GM18502 (cell line): Measurements from ENCODE around the gene ATP6V0A4.
"Not testable (repeated sequence)": the region's sequence is repeated elsewhere in the genome, so short reads cannot be mapped to it uniquely, and the experiment has no call there.

Experiments
- ATAC-seq: cut with Tn5 transposase; IDR thresholded peaks from one replicate; pipeline ENCODE4 v1.9.1; 2021; ENCODE audit warnings: mild to moderate bottlenecking; ENCODE audit not compliant: unreplicated experiment, poor library complexity

ATP6V0A4 gene

DNA sequence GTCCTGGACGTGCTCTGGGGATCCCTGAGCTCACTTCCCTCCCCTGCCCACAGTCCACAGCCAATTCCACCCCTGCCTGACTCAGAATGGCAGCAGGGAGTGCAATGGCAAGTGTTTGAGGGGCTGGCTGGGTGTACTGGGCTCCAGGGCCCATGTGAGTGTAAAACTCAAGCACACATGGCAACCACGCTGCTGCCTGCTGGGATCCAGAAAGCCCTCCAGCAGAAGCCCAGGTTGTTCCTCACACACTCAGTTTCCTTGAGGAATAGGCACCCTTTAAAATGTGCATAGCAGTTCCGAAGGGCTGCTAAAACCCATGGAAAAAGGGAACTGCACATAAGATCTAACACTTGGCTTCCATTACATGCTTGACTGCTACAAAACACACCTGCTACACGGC, 11.3 kb upstream of the ATP6V0A4 start:
- ATAC-seq = no peak

- ATAC-seq = no peak
Measured at GRCh38 chr7:138804618-138805017, 6.6 kb upstream of the ATP6V0A4 start.

DNA sequence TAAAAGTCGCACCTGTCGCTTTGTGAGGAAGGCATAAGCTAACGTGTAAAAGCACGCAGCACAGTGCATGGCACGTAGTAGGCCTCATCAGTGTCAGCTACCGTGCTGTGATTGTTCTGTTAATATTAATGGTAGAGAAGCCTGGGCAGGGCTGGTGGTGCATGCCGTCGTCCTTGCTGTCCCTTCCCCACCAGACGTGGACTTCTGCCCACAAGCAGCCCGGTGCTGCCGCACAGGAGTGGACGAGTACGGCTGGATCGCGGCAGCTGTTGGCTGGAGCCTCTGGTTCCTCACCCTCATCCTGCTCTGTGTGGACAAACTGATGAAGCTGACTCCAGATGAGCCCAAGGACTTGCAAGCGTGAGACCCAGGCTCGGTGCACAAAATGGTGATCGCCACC, 4.7 kb upstream of the ATP6V0A4 start:
- no peak for ATAC-seq

- ATAC-seq = no peak
Measured at GRCh38 chr7:138801256-138801655, 3.3 kb upstream of the ATP6V0A4 start.

GRCh38 chr7:138799336-138800000, 1.5 kb upstream of the ATP6V0A4 start:
- ATAC-seq = no peak

DNA sequence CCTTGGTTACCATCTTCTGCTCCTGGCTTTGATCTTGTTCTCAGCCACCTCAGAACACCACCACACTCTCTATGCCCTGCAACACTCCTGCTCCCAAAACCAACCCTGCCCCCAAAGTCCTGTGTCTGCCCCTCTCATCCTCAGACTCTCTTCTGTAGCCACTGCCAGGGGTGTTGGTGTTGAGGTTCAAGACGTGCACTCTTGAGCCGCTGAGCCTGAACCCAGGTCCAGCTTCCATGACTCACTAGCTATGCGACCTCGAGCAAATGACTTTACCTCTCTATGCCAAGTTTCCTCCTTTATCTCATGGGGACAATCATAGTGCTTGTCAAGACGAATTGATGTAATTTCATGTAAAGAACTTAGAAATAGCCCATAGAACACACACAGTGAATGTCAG, 840 bp upstream of the ATP6V0A4 start:
- ATAC-seq = no peak

- ATAC-seq = not testable (repeated sequence)
Measured at GRCh38 chr7:138797046-138797445, 950 bp downstream of the ATP6V0A4 start.

GRCh38 chr7:138796038-138796615, 1.9 kb downstream of the ATP6V0A4 start:
- ATAC-seq = no peak

GRCh38 chr7:138785587-138786437, 12.2 kb downstream of the ATP6V0A4 start:
- no peak for ATAC-seq

- ATAC-seq = no peak
Measured at GRCh38 chr7:138784692-138785091, 13.3 kb downstream of the ATP6V0A4 start.

DNA sequence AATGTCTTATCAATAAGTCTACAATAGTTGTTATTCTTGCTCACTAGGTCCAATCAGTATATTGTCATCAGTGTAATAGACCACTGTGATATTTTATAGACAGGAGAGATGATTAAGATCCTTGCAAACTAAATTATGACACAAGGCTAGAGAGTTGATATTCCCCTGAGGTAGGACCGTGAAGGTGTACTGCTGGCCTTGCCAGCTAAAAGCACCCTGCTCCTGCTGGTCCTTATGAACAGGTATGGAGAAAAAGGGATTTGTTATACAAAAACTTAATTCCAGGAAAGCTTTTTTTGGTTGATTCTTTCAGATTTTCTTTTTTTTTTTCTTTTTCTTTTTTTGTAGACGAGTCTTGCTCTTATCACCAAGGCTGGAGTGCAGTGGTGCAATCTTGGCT, 17.0 kb downstream of the ATP6V0A4 start:
- no peak for ATAC-seq

DNA sequence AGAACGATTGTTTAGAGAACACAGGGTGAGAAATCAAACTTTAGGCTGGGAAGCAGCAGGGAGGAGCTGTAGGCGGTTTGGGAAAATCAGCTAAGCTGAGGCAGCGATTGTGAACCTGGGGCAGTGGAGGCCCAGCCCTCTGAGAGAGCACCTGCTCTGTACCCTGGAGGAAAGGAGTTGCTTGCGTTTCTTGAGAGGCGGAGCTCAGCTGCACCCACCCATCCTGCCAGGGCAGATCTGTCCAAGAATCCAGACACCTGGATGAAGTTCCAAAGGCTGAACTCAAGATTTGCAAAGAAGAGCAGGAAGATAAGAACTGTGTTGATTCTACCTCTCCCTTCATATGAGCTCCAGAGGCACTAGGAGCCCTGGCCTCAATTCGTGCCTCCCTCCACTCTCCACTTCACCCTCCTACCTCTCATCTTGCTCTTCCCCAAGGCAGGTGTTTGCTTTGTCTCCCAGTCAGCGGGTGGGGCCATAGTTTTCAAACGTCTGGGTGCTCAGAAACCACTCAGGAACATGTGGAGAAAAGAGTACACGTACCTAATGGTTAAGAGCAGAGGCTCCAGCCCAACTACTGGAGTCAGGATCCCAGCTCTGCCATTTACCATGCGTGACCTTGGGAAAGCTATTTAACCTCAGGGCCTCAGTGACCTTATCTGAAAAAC, 21.7 kb downstream of the ATP6V0A4 start:
- no peak for ATAC-seq

DNA sequence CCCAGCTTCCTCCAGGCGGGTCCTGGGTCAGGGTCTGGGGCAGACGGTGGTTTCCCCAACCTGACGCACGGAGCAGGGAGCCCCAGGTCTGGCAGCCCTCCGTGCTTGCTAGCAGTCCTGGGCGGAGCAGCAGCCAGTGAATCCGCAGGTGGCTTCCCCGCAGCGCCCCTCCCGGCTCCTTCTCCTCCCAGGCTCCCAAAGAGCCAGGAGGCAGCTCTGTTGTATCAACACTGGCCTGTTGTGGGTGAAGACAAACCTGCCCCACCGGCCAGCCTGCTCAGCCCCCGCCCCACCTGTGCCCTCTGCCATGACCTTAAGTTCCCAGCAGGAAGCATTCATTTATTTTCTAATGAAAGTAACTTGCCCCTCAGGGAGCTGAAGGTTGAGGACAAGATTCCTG, 24.2 kb downstream of the ATP6V0A4 start:
- no peak for ATAC-seq

- no peak for ATAC-seq
Measured at GRCh38 chr7:138773176-138773575, 24.8 kb downstream of the ATP6V0A4 start.

GRCh38 chr7:138770904-138771303, 27.1 kb downstream of the ATP6V0A4 start:
- no peak for ATAC-seq

GRCh38 chr7:138768241-138768640, 29.8 kb downstream of the ATP6V0A4 start:
- ATAC-seq = no peak

DNA sequence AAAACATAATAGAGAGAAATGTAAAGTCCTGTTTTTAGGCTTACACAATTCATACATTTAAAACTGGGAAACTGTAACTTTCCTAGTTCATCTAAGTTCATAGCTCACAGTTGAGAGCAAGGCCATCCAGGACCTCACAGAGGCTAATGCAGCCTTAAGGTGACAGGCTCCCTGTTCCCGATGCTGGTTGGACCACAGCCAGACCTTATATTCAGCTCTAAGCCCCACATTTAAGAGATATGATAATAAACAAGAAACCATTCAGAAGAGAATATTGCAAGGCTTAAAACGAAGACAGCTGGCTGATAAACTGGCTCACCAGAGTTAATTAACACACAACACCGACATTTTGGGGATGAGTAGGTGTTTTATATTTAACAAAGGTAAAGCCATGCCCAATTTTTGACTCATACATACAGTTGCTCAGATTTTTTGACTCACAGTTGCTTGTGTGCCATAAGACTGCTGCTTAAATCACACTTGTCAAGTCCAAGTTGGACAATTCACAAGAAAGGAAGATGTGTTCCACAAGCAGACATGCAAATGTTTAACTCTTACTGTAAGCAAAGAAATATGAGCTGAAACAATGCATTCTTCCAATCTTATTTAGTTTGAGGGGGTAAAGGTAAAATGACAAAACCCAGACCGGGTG, 41.3 kb downstream of the ATP6V0A4 start:
- no peak for ATAC-seq

DNA sequence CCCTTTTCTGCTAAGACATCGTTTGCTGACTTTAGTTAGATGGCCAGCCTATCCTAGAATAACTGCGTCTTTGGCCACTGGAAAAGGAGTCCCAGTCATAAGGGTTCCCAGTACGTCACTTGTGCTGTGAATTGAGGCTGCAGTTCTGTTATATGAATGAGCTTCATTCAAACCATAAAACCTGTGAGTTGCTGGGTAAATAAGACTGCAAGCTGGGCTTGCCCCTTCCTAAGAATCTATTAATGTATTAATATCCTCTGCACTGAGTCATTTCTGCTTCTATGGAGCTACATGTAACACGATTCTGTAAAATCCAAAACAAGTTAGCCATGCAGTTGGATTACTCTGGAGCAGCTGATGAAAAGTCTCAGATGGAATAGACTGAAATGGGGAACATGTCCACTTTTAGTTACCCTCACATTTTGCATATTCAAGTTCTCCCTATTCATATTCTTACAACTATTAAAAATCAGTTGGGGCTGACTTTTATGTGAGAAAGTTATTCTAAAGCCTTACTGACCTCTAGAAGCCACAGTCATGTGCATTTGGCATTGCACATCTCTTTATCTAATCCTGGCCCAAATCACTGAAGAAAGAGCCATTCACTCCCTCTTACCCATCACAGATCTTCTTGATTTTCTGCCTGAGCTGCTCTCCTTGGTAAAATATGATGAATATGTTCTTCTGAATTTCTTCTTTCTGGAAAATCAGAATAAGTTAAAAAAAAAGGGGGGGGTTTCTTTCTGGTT, 42.0 kb downstream of the ATP6V0A4 start:
- no peak for ATAC-seq

DNA sequence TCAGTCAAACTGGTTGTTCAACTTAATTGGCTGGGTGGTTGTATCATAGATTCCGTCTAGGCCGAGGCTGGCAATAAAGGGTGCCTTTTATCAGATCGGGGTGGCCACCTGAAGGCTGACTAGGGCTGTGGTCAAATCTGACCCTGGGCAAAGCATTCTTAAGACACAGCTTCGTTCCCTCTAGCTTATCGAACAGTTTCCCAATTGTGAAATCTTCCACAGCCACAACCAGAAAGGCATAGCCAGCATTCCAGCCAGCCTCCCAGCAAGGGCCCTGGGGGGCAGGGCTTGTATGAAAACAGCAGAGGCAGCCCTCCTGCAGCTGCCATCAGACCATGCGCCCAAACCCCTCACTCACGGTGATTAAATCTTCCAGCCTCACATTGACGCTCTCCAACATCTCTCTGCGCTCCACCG, 42.7 kb downstream of the ATP6V0A4 start:
- no peak for ATAC-seq

GRCh38 chr7:138753610-138754009, 44.4 kb downstream of the ATP6V0A4 start:
- ATAC-seq = no peak
